ENCODE data around the gene EMX2.

The EMX2 gene

GRCh38 chr10:117578490-117578889 lies 35.9 kb downstream of the EMX2 start:
- TF ChIP-seq, protein P1, sequence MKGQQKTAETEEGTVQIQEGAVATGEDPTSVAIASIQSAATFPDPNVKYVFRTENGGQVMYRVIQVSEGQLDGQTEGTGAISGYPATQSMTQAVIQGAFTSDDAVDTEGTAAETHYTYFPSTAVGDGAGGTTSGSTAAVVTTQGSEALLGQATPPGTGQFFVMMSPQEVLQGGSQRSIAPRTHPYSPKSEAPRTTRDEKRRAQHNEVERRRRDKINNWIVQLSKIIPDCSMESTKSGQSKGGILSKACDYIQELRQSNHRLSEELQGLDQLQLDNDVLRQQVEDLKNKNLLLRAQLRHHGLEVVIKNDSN (IDR thresholded peaks at IDR 0.05), result no peak
- TF ChIP-seq EP300 (IDR thresholded peaks at IDR 0.05; ENCODE audit: borderline replicate concordance), result no peak
- TF ChIP-seq, protein P2, sequence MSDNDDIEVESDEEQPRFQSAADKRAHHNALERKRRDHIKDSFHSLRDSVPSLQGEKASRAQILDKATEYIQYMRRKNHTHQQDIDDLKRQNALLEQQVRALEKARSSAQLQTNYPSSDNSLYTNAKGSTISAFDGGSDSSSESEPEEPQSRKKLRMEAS (IDR thresholded peaks at IDR 0.05), result no peak
- TF ChIP-seq REST (IDR thresholded peaks at IDR 0.05; ENCODE audit: low read depth), result no peak
- no peak for TF ChIP-seq RAD21 (IDR thresholded peaks at IDR 0.05; ENCODE audit: low read depth)
- TF ChIP-seq EGR1 (IDR thresholded peaks at IDR 0.05), result no peak
- no peak for TF ChIP-seq FOXM1 (IDR thresholded peaks at IDR 0.05; ENCODE audit: borderline replicate concordance, low read depth)
- no peak for TF ChIP-seq TAF1 (IDR thresholded peaks at IDR 0.05; ENCODE audit: low read depth)
- no peak for TF ChIP-seq TEAD4 (IDR thresholded peaks at IDR 0.05)
- no peak for TF ChIP-seq TCF12 (IDR thresholded peaks at IDR 0.05; ENCODE audit: low read depth)
- no peak for TF ChIP-seq YY1 (IDR thresholded peaks at IDR 0.05; ENCODE audit: low read depth)

- TF ChIP-seq EGR1 (IDR thresholded peaks at IDR 0.05) (no peak), FOXM1 (IDR thresholded peaks at IDR 0.05; ENCODE audit: borderline replicate concordance, low read depth) (no peak), TCF12 (IDR thresholded peaks at IDR 0.05; ENCODE audit: low read depth) (no peak), YY1 (IDR thresholded peaks at IDR 0.05; ENCODE audit: low read depth) (no peak), CREB1 (IDR thresholded peaks at IDR 0.05; ENCODE audit: low read depth) (no peak), TEAD4 (IDR thresholded peaks at IDR 0.05) (no peak), EP300 (IDR thresholded peaks at IDR 0.05; ENCODE audit: borderline replicate concordance) (no peak), RAD21 (IDR thresholded peaks at IDR 0.05; ENCODE audit: low read depth) (no peak), CEBPB (IDR thresholded peaks at IDR 0.05) (no peak), TAF1 (IDR thresholded peaks at IDR 0.05; ENCODE audit: low read depth) (no peak), ZBTB7A (IDR thresholded peaks at IDR 0.05; ENCODE audit: low read depth) (no peak), REST (IDR thresholded peaks at IDR 0.05; ENCODE audit: low read depth) (no peak), NFIC (IDR thresholded peaks at IDR 0.05) (no peak)
- TF ChIP-seq, protein P2 (IDR thresholded peaks at IDR 0.05), result no peak
- TF ChIP-seq, protein P1 (IDR thresholded peaks at IDR 0.05), result no peak
Observed at GRCh38 chr10:117578999-117579590, 36.5 kb downstream of the EMX2 start.

GRCh38 chr10:117581961-117582360 lies 39.4 kb downstream of the EMX2 start:
- TF ChIP-seq TCF12 (IDR thresholded peaks at IDR 0.05; ENCODE audit: low read depth) (no peak), TEAD4 (IDR thresholded peaks at IDR 0.05) (no peak), EGR1 (IDR thresholded peaks at IDR 0.05) (no peak), TAF1 (IDR thresholded peaks at IDR 0.05; ENCODE audit: low read depth) (no peak), NFIC (IDR thresholded peaks at IDR 0.05) (no peak), ZBTB7A (IDR thresholded peaks at IDR 0.05; ENCODE audit: low read depth) (no peak), CREB1 (IDR thresholded peaks at IDR 0.05; ENCODE audit: low read depth) (no peak), REST (IDR thresholded peaks at IDR 0.05; ENCODE audit: low read depth) (no peak), RAD21 (IDR thresholded peaks at IDR 0.05; ENCODE audit: low read depth) (no peak), YY1 (IDR thresholded peaks at IDR 0.05; ENCODE audit: low read depth) (no peak)
- TF ChIP-seq, protein P1 (IDR thresholded peaks at IDR 0.05), result no peak
- TF ChIP-seq, protein P2 (IDR thresholded peaks at IDR 0.05), result no peak

- TF ChIP-seq NFIC (IDR thresholded peaks at IDR 0.05) (no peak), RAD21 (IDR thresholded peaks at IDR 0.05; ENCODE audit: low read depth) (no peak), ZBTB7A (IDR thresholded peaks at IDR 0.05; ENCODE audit: low read depth) (no peak), TCF12 (IDR thresholded peaks at IDR 0.05; ENCODE audit: low read depth) (no peak), TAF1 (IDR thresholded peaks at IDR 0.05; ENCODE audit: low read depth) (no peak), CREB1 (IDR thresholded peaks at IDR 0.05; ENCODE audit: low read depth) (no peak), FOXM1 (IDR thresholded peaks at IDR 0.05; ENCODE audit: borderline replicate concordance, low read depth) (no peak), EP300 (IDR thresholded peaks at IDR 0.05; ENCODE audit: borderline replicate concordance) (no peak), TEAD4 (IDR thresholded peaks at IDR 0.05) (no peak), EGR1 (IDR thresholded peaks at IDR 0.05) (no peak), CEBPB (IDR thresholded peaks at IDR 0.05) (no peak), REST (IDR thresholded peaks at IDR 0.05; ENCODE audit: low read depth) (no peak), YY1 (IDR thresholded peaks at IDR 0.05; ENCODE audit: low read depth) (no peak)
- TF ChIP-seq, protein P2 (IDR thresholded peaks at IDR 0.05), result no peak
- TF ChIP-seq, protein P1 (IDR thresholded peaks at IDR 0.05), result no peak
Observed at GRCh38 chr10:117587036-117587435, 44.5 kb downstream of the EMX2 start.
